H1 (cell line): ENCODE data around the gene SLC4A1.

ENCODE experiments used
- CTCF ChIP-seq, 3 experiments: IDR thresholded peaks; 1 replicate in 2 of 3; 2 replicates in 1 of 3; pipeline versions ENCODE4 v1.5.1 to v1.6.1; 2011; ENCODE audit warnings: low read length in 3 of 3, mild to moderate bottlenecking in 3 of 3, inconsistent platforms in 2 of 3, low read depth in 1 of 3, moderate library complexity in 1 of 3; ENCODE audit not compliant: insufficient read depth in 1 of 3; ENCODE audit errors: control extremely low read depth in 1 of 3
- GTF2F1 ChIP-seq: IDR thresholded peaks from 2 replicates; pipeline ENCODE4 v1.6.1; 2012; ENCODE audit warnings: low read depth, low read length, improper control_type of control experiment, borderline replicate concordance
- JUN ChIP-seq: IDR thresholded peaks from 2 replicates; pipeline ENCODE4 v1.6.1; 2011; ENCODE audit warnings: low read depth, mild to moderate bottlenecking, improper control_type of control experiment, low read length
- JUND ChIP-seq: IDR thresholded peaks from 2 replicates; pipeline ENCODE4 v1.6.1; 2011; ENCODE audit warnings: mild to moderate bottlenecking, improper control_type of control experiment, low read length
- NRF1 ChIP-seq: IDR thresholded peaks from 2 replicates; pipeline ENCODE4 v1.6.1; 2011; ENCODE audit warnings: mild to moderate bottlenecking, low read depth, low read length, improper control_type of control experiment
- SIN3A ChIP-seq, 2 experiments: IDR thresholded peaks in 1 of 2; conservative IDR thresholded peaks in 1 of 2; 2 replicates each; pipeline ENCODE4 v1.6.1; 2011 to 2012; ENCODE audit warnings: low read length in 2 of 2, improper control_type of control experiment in 1 of 2, low read depth in 1 of 2, mild to moderate bottlenecking in 1 of 2
- TAF7 ChIP-seq: optimal IDR thresholded peaks from 2 replicates; pipeline ENCODE3; 2011; ENCODE audit warnings: low read depth, mild to moderate bottlenecking, inconsistent platforms, low read length, moderate library complexity, borderline replicate concordance

GRCh38 chr17:44304651-44305050, 36.7 kb upstream of the SLC4A1 start:
- no peak for TF ChIP-seq TAF7
- TF ChIP-seq CTCF (IDR thresholded peaks at IDR 0.05; ENCODE audit: control extremely low read depth in 1 of 3, insufficient read depth in 1 of 3, low read depth in 1 of 3, low read length in 3 of 3), result no peak
- no peak for TF ChIP-seq SIN3A (conservative IDR thresholded peaks at IDR 0.05 in 1 of 2, IDR thresholded peaks at IDR 0.05 in 1 of 2; ENCODE audit: low read depth in 1 of 2, low read length in 2 of 2)
- no peak for TF ChIP-seq GTF2F1
- no peak for TF ChIP-seq JUN
- no peak for TF ChIP-seq JUND
- TF ChIP-seq NRF1, result no peak
